Neuron (in vitro differentiated cells): ENCODE results near the gene PRKCD.

ENCODE experiments used
- H2AFZ ChIP-seq: one replicate; pipeline ENCODE4 v1.6.1; 2013; ENCODE audit warnings: low read depth, mild to moderate bottlenecking, inconsistent platforms, low read length, moderate library complexity
- H3K27me3 ChIP-seq: one replicate; pipeline ENCODE4 v1.6.1; 2013; ENCODE audit warnings: low read length; ENCODE audit not compliant: insufficient read depth
- H3K36me3 ChIP-seq: one replicate; pipeline ENCODE4 v1.6.1; 2013; ENCODE audit warnings: low read length; ENCODE audit not compliant: insufficient read depth
- H3K4me1 ChIP-seq: one replicate; pipeline ENCODE4 v1.6.1; 2013; ENCODE audit warnings: low read length; ENCODE audit not compliant: insufficient read depth
- H3K4me3 ChIP-seq: 2 replicates; pipeline ENCODE4 v1.5.1; 2013; ENCODE audit warnings: mild to moderate bottlenecking, low read length, moderate library complexity
- H3K9me3 ChIP-seq: one replicate; pipeline ENCODE4 v1.6.1; 2013; ENCODE audit warnings: low read length

PRKCD gene

DNA sequence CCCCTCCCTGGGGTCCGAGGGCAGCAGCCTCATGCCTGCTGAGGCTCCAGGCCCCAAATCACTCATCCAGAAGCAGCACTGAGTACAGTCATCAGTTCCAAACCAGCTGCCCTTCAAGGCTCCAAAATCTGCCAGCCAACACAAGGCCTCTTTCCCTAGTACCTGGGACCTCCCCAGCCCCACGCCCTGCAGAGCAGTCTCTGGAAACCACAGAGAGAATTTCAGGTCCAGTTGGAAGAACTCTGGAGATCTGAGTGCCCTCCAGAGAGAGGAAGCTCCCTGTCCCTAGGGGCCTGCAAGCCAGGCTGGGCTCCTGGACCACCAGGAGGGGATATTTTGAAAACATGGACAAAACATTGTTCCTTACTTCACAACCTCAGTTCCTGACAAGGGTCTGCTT, 68.6 kb downstream of the PRKCD start:
- H3K9me3 ChIP-seq: no peaks in the 10 kb centered on the region
- H3K4me1 ChIP-seq: no peaks in the 10 kb centered on the region
- H2AFZ ChIP-seq: no peak overlapping the region
- H3K36me3 ChIP-seq: peaks cover 95% of the 10 kb centered on the region
- no peak overlapping the region for H3K4me3 ChIP-seq
- no peaks in the 10 kb centered on the region for H3K27me3 ChIP-seq

GRCh38 chr3:53230041-53230621, 69.1 kb downstream of the PRKCD start:
- Histone ChIP-seq H3K36me3 (peaks cover 93% of the 10 kb centered on the region), H3K4me1 (no peaks in the 10 kb centered on the region), H3K4me3 (no peak overlapping the region), H3K27me3 (no peaks in the 10 kb centered on the region), H3K9me3 (no peaks in the 10 kb centered on the region), H2AFZ (no peak overlapping the region)

GRCh38 chr3:53230789-53231188, 69.8 kb downstream of the PRKCD start:
- Histone ChIP-seq H3K9me3 (no peaks in the 10 kb centered on the region), H3K4me3 (no peak overlapping the region), H3K4me1 (no peaks in the 10 kb centered on the region), H3K36me3 (peaks cover 94% of the 10 kb centered on the region), H3K27me3 (no peaks in the 10 kb centered on the region), H2AFZ (no peak overlapping the region)

DNA sequence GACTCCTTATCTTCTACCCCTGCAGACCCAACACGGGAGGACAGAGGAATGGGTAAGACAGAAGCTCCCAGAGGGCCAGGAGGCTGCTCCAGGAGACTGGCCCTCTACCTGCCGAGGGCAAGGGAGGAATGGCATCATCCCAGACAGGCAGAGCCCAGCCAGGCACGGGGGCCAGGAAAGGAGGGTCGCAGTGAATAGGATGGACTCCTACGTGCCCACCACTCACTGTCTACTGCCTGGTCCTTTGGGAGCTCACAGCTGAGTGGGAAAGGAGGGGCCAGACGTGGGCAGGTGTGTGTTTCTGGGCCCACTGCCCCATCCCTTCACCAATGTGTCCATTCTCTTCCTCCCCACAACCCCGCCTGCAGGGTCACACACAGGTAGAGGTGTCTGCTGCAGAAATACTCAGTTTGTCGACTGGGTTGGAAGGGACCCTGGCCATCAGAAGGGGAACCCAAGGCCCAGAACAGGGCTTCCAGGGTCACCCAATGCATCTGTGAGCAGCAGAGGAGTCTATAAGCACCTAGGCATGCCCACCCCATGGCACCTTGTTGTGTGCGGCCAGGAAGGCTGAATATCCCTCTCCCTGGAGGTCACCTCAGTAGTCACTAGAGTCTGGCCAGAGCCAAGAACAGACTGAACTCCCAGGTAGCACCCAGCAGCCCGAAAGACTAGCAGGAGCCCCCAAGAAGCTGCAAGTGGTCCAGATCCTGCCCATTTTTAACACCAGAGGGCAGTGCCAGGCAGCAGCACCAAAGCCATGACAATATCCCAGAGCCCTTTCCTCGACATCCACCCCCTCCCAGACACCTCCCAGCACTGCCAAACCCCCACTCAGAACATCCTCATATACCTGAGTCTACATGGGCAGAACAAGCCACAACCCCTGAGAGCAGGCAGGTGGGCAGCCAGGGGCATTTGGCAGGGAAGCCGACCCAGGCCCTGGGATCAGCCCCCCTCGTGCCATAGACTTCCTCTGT, 70.8 kb downstream of the PRKCD start:
- H3K27me3 ChIP-seq: no peaks in the 10 kb centered on the region
- no peak overlapping the region for H2AFZ ChIP-seq
- H3K36me3 ChIP-seq: peaks cover 94% of the 10 kb centered on the region
- no peaks in the 10 kb centered on the region for H3K4me1 ChIP-seq
- H3K4me3 ChIP-seq: no peak overlapping the region
- no peaks in the 10 kb centered on the region for H3K9me3 ChIP-seq

- no peaks in the 10 kb centered on the region for H3K4me1 ChIP-seq
- H2AFZ ChIP-seq: no peak overlapping the region
- no peaks in the 10 kb centered on the region for H3K27me3 ChIP-seq
- no peak overlapping the region for H3K4me3 ChIP-seq
- peaks cover 89% of the 10 kb centered on the region for H3K36me3 ChIP-seq
- H3K9me3 ChIP-seq: no peaks in the 10 kb centered on the region
Observed at GRCh38 chr3:53232641-53233377, 71.8 kb downstream of the PRKCD start.

GRCh38 chr3:53234130-53234840, 73.3 kb downstream of the PRKCD start:
- Histone ChIP-seq H2AFZ (no peak overlapping the region), H3K4me3 (no peak overlapping the region), H3K9me3 (no peaks in the 10 kb centered on the region), H3K27me3 (no peaks in the 10 kb centered on the region), H3K4me1 (no peaks in the 10 kb centered on the region), H3K36me3 (peaks cover 88% of the 10 kb centered on the region)

DNA sequence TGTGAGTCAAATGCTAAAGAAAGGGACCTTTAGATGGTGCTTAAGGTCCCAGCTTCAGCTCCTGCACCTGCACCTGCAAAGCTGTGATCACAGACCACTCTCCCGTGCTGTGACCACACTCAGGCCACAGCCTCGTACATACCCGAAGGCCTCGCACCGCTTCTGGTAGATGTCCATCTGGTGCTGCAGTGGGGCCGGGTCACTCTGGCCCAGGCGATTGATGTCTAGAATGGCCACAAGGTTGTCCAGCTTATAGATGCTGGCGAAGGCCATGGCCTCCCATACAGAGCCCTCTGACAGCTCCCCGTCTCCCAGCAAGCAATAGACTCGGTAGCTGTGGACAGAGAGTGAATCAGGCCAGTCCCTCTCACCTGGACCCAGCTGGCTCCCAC, 73.8 kb downstream of the PRKCD start:
- Histone ChIP-seq H3K4me1 (no peaks in the 10 kb centered on the region), H3K4me3 (no peak overlapping the region), H2AFZ (no peak overlapping the region), H3K27me3 (no peaks in the 10 kb centered on the region), H3K9me3 (no peaks in the 10 kb centered on the region), H3K36me3 (peaks cover 88% of the 10 kb centered on the region)

GRCh38 chr3:53235545-53235944, 74.5 kb downstream of the PRKCD start:
- no peaks in the 10 kb centered on the region for H3K27me3 ChIP-seq
- no peaks in the 10 kb centered on the region for H3K9me3 ChIP-seq
- H3K36me3 ChIP-seq: peaks cover 88% of the 10 kb centered on the region
- no peak overlapping the region for H3K4me3 ChIP-seq
- H3K4me1 ChIP-seq: no peaks in the 10 kb centered on the region
- no peak overlapping the region for H2AFZ ChIP-seq

DNA sequence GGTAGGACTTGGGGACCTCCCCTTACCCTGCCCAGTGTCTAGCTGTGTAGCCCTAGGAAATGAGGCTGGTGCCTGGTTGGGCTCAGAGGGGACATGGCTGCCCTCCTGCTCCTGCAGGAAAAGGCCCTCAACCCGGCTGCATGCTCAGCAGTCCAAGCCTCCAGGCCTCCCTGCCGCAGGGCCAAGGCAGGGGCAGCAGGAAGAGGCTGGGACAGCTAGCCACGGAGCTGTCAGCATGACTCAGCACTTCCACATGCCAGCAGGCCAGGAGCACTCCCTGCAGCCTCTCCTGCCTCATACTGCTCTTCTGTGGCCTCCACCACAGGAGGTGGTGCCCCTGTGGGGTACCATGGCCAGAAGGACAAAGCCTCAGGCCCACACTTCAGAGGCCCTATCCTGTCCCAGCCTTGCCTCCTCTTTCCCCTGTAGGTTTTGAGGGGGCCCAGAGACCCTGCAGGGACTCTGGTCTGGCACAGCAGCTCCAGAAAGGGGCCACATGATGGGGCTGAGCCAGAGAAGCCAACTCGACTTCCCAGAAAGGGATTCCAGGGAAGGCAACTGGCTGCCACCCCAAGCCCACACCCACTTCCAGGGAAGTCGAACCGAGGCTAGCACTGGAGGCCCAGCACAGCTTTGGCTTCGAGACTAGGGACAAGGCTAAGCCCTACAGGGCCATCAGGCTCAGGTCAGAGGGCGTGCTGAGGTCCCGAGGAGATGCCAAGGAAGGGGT, 75.3 kb downstream of the PRKCD start:
- Histone ChIP-seq H3K4me1 (no peaks in the 10 kb centered on the region), H3K9me3 (no peaks in the 10 kb centered on the region), H2AFZ (no peak overlapping the region), H3K36me3 (peaks cover 88% of the 10 kb centered on the region), H3K27me3 (no peaks in the 10 kb centered on the region), H3K4me3 (no peak overlapping the region)

DNA sequence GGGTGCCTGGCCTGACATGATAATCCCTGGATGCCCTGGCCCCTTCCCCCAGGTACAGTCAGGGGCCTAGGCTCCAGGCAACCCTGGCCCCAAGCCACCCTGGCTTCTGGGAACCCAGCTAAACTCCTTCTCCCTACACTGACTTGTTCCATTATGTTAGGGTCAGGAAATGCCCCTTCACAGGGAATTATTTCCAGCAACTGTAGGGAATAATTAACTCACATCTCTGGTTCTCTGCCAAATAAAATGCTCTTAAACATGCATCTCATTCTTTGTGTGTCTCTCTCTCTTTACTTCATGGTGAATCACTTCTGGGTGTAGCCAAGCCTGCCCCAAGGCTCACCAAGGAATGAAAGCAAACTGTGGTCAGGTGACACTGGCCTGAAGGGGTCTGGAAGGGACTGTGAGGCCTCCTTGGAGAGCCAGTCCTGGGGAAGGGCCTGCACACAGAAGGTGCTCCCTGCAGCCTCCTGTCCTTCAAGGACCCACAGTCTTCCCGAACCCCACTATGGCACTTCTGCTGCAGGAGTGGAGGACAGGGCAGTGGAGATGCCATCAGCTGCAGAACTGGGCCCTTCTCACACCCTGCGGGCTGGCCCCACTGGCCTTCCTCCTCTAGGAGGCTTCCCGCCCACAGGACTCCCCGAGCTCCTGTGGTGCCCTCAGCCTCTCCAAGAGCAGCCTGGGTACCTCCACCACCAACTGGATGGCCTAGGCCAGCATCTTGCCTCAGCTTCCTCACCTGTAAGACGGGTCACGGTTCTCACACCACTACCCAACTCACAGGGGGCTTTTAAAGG, 77.2 kb downstream of the PRKCD start:
- no peak overlapping the region for H2AFZ ChIP-seq
- peaks cover 80% of the 10 kb centered on the region for H3K36me3 ChIP-seq
- H3K4me1 ChIP-seq: peaks cover 8% of the 10 kb centered on the region
- no peaks in the 10 kb centered on the region for H3K9me3 ChIP-seq
- no peaks in the 10 kb centered on the region for H3K27me3 ChIP-seq
- H3K4me3 ChIP-seq: no peak overlapping the region

- no peaks in the 10 kb centered on the region for H3K27me3 ChIP-seq
- H3K36me3 ChIP-seq: peaks cover 75% of the 10 kb centered on the region
- H3K4me1 ChIP-seq: peaks cover 14% of the 10 kb centered on the region
- no peak overlapping the region for H3K4me3 ChIP-seq
- H2AFZ ChIP-seq: no peak overlapping the region
- H3K9me3 ChIP-seq: no peaks in the 10 kb centered on the region
Observed at GRCh38 chr3:53238886-53239285, 77.9 kb downstream of the PRKCD start.

- peaks cover 15% of the 10 kb centered on the region for H3K4me1 ChIP-seq
- peaks cover 67% of the 10 kb centered on the region for H3K36me3 ChIP-seq
- no peaks in the 10 kb centered on the region for H3K27me3 ChIP-seq
- H2AFZ ChIP-seq: no peak overlapping the region
- no peaks in the 10 kb centered on the region for H3K9me3 ChIP-seq
- no peak overlapping the region for H3K4me3 ChIP-seq
Observed at GRCh38 chr3:53239800-53240199, 78.8 kb downstream of the PRKCD start.
